Kasumi-1 (cell line): ENCODE measurements around the gene BHLHA15.
A peak's percentile ranks its signal among the peaks of the same experiment; 100 is the strongest.

Experiments
- DNase-seq, 2 experiments: peaks; one replicate each; lab custom pipeline; 2025; lab: John Stamatoyannopoulos, UW

The BHLHA15 gene

GRCh38 chr7:98225913-98226614 lies 14.8 kb downstream of the BHLHA15 start:
- DNase-seq: no peak

DNA sequence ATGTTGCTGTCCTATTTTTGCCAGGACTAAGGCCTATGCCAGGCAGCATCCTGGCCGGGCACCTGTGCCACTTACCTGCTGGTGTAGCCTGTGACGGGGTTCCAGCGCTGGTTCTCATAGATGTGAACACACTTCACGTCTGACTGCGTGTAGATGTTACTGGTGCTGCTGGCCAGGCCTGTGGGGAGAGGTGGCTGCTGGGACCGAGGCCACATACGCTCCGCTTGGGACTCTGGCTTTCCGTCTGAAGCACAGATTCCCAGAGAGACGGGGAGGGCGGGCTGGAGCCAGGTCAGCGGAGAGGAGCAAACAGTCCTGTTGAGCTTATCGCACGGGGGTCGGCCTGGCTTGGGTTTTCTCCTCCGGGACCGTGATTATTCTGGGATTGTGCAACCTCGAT lies 16.7 kb downstream of the BHLHA15 start:
- no peak for DNase-seq

- DNase-seq: no peak
Observed at GRCh38 chr7:98228801-98229200, 17.6 kb downstream of the BHLHA15 start.

DNA sequence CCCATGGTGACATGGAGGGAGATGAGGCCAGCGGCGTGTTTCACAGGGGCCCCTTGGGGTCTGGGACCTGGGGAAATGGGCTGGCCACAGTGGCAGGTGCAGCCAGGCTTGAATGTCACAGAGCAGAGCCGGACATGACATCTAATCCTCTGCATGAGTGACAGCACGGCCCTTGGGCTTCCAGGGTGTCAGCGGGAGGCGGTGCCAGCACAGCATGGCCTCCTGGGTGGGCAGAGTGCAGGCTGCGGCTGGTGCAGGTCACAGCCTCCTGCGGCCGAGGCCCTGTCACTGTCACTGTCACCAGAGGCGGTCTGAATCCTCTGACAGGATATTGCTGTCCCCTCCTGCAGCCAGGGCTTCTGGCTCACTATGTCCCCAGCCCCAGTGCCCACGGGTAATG lies 18.2 kb downstream of the BHLHA15 start:
- DNase-seq: no peak

- no peak for DNase-seq
Observed at GRCh38 chr7:98229991-98230745, 18.9 kb downstream of the BHLHA15 start.

- DNase-seq: no peak
Observed at GRCh38 chr7:98230746-98231471, 19.7 kb downstream of the BHLHA15 start.

DNA sequence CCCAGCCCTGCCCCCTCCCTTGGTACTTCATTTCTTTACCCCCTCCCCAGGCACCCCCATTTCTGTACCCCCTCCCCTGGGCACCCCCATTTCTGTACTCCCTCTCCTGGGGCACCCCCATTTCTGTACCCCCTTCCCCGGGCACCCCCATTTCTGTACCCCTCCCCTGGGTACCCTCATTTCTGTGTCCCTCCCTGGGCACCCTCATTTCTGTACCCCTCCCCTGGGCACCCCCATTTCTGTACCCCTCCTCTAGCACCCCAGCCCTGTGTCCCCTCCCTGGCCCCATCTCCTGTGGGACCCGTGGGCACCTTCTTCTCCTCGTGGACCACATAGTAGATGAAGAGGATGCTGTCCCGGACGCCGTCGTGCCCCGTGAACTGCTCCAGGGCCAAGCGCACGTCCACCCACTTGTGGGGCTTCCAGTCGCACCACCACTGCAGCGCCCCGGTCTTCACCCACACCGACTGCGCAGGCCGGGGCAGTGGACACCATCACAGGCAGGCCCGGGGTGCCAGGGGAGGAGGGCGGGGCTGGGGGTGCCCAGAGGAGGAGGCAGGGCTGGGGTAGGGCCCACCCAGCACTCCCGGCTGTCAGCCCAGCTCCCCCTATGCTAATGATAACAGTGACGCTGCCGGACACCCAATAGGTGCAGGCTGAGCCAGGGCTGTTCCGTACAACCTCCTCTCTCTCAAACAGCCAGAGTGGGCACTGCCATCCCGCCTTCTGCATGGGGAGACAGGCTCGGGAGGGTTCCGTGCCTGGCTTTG lies 20.4 kb downstream of the BHLHA15 start:
- no peak for DNase-seq

DNA sequence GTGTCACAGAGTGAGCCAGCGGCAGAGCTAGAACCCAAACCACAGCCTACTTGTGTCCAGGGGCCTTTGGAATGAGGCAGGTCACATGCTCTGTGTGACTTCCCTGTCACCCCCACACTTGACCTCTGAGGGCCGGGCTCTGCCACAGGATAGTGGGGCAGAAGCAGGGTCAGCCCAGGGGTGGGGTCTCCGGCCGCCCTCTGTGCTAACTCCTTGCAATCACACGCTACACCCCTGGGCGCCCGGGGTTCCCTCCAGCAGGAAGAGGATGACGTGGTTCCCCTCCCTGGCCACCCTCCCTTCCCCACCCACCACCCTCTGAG lies 21.0 kb downstream of the BHLHA15 start:
- DNase-seq: no peak

DNA sequence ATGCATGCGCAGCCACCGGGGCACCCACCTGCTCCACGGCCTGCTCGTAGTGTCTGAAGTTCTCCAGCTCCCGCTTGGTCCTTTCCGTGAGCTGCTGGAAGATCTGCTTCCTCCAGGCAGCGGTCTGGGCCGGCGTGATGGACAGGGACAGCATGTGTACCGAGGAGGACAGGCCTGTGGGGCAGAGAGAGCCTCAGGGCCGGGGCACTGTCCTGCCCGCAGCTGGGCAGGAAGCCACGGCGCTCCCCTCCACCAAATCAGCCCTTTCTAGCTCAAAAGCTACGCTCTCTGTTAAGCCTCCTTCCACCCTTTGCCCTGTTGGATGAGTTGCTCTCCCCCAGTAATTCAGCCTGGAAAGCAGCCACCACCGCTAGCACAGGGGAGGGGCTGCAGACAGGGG lies 21.6 kb downstream of the BHLHA15 start:
- no peak for DNase-seq

DNA sequence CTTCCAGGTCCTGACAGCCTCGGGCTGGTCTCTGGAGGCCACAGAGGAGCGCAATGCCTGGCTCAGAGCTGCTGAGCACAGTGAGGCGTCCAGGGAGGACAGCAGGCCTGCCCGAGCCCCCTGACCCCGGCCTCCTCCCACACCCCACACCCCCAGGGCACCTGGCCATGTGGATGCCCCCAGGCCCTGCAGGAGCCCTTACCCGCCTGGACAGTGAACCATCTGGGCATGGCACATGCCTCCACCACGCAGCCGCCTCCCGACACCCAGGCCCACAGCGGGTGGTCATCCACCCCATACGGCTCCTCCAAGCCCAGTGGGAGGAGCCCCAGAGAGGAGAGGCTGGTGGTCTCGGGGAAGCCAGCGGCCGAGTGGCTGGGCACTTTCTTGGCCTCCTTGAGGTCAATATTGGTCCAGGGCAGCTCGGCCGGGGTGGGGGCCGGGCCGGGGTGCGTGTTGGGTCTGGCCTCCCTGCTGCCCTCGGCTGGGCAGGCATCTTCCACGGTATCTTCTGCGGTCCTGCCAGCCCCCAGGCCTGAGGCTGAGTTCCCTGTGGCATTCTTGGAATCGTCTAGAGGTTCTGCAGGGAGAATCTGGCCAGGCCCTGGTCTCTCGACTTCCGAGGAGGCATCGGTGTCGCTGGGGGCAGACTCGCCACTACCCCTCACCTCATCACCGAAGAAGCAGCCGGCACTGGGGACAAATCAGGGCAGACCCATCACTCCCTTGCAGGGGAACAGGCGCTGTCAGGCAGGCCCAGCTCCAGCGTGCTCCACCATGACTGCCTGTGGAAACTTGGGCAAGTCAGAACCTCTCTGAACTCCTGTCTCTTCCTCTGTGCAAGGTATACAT lies 22.2 kb downstream of the BHLHA15 start:
- DNase-seq: no peak

- no peak for DNase-seq
Observed at GRCh38 chr7:98234429-98235147, 23.3 kb downstream of the BHLHA15 start.

DNA sequence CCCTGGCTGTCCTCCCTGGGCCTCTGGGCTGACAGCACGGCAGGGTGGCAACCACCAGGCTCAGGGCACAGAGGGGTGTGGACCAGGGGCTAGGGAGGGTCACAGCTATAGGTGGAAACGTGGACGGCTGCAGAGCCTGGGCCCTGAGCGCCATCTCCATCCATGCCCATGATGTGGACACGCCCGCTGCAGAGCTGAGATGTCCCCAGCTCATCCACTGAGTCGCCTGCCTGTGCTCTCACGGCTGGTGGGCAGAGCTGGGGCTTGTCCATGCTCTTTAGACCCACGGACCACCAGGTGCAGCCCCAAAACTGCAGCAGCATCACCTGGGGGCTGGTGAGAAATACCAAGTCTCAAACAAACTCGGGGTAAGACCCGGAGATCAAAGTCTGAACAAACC lies 24.7 kb downstream of the BHLHA15 start:
- DNase-seq: no peak

GRCh38 chr7:98236355-98237185 lies 25.3 kb downstream of the BHLHA15 start:
- DNase-seq: no peak

DNA sequence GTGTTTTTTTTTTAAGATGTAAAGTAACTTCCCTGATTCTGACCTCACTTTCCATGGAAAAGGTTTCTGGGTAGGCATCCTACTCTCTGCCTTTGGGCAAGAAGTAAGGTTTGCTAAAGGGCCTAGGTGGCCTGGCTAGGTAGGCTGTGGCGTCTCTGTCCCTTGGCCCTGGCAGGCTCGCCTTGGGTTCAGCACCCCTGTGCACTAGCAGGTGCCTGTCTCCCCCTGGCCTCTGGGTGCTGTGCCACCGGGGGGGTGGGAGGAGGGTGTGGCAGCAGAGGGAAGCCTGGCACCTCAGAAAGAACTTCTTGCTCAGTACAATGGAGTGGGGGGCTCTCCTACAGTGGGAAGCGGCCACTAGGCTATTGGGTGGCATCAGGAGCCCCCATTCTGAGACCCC lies 26.8 kb downstream of the BHLHA15 start:
- DNase-seq: no peak

GRCh38 chr7:98238976-98239375 lies 27.7 kb downstream of the BHLHA15 start:
- no peak for DNase-seq

- peak; percentile 22 to 31 for DNase-seq
Observed at GRCh38 chr7:98240961-98241673, 29.9 kb downstream of the BHLHA15 start.

- DNase-seq: no peak
Observed at GRCh38 chr7:98241674-98242241, 30.5 kb downstream of the BHLHA15 start.

- DNase-seq: no peak
Observed at GRCh38 chr7:98242342-98242741, 31.1 kb downstream of the BHLHA15 start.

GRCh38 chr7:98242934-98243333 lies 31.7 kb downstream of the BHLHA15 start:
- no peak for DNase-seq
